Fibroblast of skin of left biceps (primary cell): ENCODE data around the gene TMEM59.
"Not testable (repeated sequence)": the region's sequence is repeated elsewhere in the genome, so short reads cannot be mapped to it uniquely, and the experiment has no call there.

Source experiments
- DNase-seq, 2 experiments: peaks; one replicate each; pipeline ENCODE4 v3.0.0-alpha.2; 2013; ENCODE audit warnings: low read depth in 2 of 2

Gene TMEM59

GRCh38 chr1:54053745-54054437 is 887 bp upstream of the TMEM59 start:
- DNase-seq = no peak

- DNase-seq = no peak
Measured at GRCh38 chr1:54052431-54052933, 522 bp downstream of the TMEM59 start.

GRCh38 chr1:54051933-54052430 is 1.0 kb downstream of the TMEM59 start:
- no peak for DNase-seq

GRCh38 chr1:54050435-54050834 is 2.6 kb downstream of the TMEM59 start:
- DNase-seq = not testable (repeated sequence)

GRCh38 chr1:54047384-54048305 is 5.4 kb downstream of the TMEM59 start:
- DNase-seq = no peak

GRCh38 chr1:54046671-54047383 is 6.2 kb downstream of the TMEM59 start:
- no peak for DNase-seq

- no peak for DNase-seq
Measured at GRCh38 chr1:54045496-54045895, 7.5 kb downstream of the TMEM59 start.

GRCh38 chr1:54041806-54042205 is 11.2 kb downstream of the TMEM59 start:
- no peak for DNase-seq

GRCh38 chr1:54037476-54037875 is 15.5 kb downstream of the TMEM59 start:
- DNase-seq = no peak

GRCh38 chr1:54028306-54029251 is 24.4 kb downstream of the TMEM59 start:
- DNase-seq = no peak

- no peak for DNase-seq
Measured at GRCh38 chr1:54027848-54028247, 25.2 kb downstream of the TMEM59 start.

- not testable (repeated sequence) for DNase-seq
Measured at GRCh38 chr1:54024811-54025210, 28.2 kb downstream of the TMEM59 start.

- no peak for DNase-seq
Measured at GRCh38 chr1:54024358-54024757, 28.6 kb downstream of the TMEM59 start.

GRCh38 chr1:54019562-54020176 is 33.3 kb downstream of the TMEM59 start:
- not testable (repeated sequence) for DNase-seq

GRCh38 chr1:54018635-54019034 is 34.4 kb downstream of the TMEM59 start:
- DNase-seq = no peak

GRCh38 chr1:54017979-54018378 is 35.0 kb downstream of the TMEM59 start, which contains the start of gene LDLRAD1:
LDLRAD1 (minus strand) TSS chr1:54018186; CDS start chr1:54018112, 74 bp downstream.
- DNase-seq = no peak

GRCh38 chr1:54016343-54017282 is 36.4 kb downstream of the TMEM59 start:
- DNase-seq = no peak

- no peak for DNase-seq
Measured at GRCh38 chr1:54014009-54014629, 38.9 kb downstream of the TMEM59 start.
